Measurements from ENCODE around the gene CIAO2B. TPM values are rescaled to one million over a fixed set of nuclear protein-coding genes. Genes with fewer than 3 reads are reported as not detected.

Gene CIAO2B
- total RNA-seq, 1 donor from 2014 or later, result 61.3 TPM

GRCh38 chr16:66933776-66934137 is 445 bp downstream of the CIAO2B start:
- peak overlapping the region; percentile 95 for H3K4me3 Mint-ChIP-seq (ENCODE audit: unreplicated experiment)
- no peak for DNase-seq (ENCODE audit: low spot score)
- no peaks in the 10 kb centered on the region for H3K9me3 Mint-ChIP-seq (ENCODE audit: low read depth)
- peaks cover 2% of the 10 kb centered on the region for H3K36me3 Mint-ChIP-seq (ENCODE audit: low read depth)
- peaks cover 40% of the 10 kb centered on the region for H3K4me1 Mint-ChIP-seq (ENCODE audit: low read depth)
- TF ChIP-seq, protein P1, sequence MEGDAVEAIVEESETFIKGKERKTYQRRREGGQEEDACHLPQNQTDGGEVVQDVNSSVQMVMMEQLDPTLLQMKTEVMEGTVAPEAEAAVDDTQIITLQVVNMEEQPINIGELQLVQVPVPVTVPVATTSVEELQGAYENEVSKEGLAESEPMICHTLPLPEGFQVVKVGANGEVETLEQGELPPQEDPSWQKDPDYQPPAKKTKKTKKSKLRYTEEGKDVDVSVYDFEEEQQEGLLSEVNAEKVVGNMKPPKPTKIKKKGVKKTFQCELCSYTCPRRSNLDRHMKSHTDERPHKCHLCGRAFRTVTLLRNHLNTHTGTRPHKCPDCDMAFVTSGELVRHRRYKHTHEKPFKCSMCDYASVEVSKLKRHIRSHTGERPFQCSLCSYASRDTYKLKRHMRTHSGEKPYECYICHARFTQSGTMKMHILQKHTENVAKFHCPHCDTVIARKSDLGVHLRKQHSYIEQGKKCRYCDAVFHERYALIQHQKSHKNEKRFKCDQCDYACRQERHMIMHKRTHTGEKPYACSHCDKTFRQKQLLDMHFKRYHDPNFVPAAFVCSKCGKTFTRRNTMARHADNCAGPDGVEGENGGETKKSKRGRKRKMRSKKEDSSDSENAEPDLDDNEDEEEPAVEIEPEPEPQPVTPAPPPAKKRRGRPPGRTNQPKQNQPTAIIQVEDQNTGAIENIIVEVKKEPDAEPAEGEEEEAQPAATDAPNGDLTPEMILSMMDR (IDR thresholded peaks at IDR 0.05), result no peak
- H3K27ac Mint-ChIP-seq (ENCODE audit: unreplicated experiment), result peak overlapping the region; percentile 88
- no peaks in the 10 kb centered on the region for H3K27me3 Mint-ChIP-seq (ENCODE audit: low read depth)

GRCh38 chr16:66932076-66932475 is 2.1 kb downstream of the CIAO2B start:
- H3K4me3 Mint-ChIP-seq (ENCODE audit: unreplicated experiment), result no peak overlapping the region
- H3K27ac Mint-ChIP-seq (ENCODE audit: unreplicated experiment), result no peak overlapping the region
- H3K9me3 Mint-ChIP-seq (ENCODE audit: low read depth), result no peaks in the 10 kb centered on the region
- H3K27me3 Mint-ChIP-seq (ENCODE audit: low read depth), result no peaks in the 10 kb centered on the region
- peaks cover 2% of the 10 kb centered on the region for H3K36me3 Mint-ChIP-seq (ENCODE audit: low read depth)
- TF ChIP-seq, protein P1 (IDR thresholded peaks at IDR 0.05), result no peak
- DNase-seq (ENCODE audit: low spot score), result no peak
- peaks cover 53% of the 10 kb centered on the region for H3K4me1 Mint-ChIP-seq (ENCODE audit: low read depth)

DNA sequence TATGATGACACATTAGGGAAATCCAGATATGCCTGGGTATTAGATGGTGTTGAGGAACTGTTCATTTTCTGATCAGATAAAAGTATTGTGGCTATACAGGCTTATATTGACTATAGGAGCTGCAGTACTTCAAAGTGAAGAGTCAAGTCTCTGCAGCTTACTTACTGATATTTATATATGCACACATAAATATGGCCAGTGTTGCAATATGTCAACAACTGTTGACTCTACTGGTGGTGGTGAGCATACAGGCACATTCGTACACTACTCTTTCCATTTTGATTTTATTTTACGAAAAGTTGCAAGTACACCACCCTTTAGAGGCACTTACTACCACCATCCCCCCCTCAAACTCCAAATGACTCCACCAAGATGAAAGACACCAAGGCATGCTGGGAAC is 2.5 kb downstream of the CIAO2B start:
- H3K4me3 Mint-ChIP-seq (ENCODE audit: unreplicated experiment), result no peak overlapping the region
- TF ChIP-seq, protein P1 (IDR thresholded peaks at IDR 0.05), result no peak
- no peak overlapping the region for H3K27ac Mint-ChIP-seq (ENCODE audit: unreplicated experiment)

DNA sequence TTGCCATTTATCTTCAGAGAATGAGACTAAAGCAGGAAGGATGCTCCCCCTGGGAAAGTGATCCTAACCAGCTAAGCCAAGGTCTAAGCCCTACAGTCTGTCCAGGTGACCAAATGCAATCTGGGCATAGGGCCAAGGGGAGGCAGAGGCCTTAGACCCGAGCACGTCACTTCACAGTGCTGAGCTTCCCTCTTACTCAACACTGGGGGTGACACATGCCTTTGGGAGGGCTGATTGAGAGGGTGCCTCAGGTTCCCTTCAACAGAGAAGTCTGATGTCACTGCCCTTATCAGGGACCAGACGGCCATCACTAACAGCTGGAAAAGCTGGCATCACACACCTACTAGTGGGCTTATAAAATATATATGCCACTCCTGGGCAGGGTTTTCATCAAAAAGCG is 4.0 kb downstream of the CIAO2B start:
- TF ChIP-seq, protein P1 (IDR thresholded peaks at IDR 0.05), result no peak
- DNase-seq (ENCODE audit: low spot score), result no peak
- no peaks in the 10 kb centered on the region for H3K9me3 Mint-ChIP-seq (ENCODE audit: low read depth)
- H3K27ac Mint-ChIP-seq (ENCODE audit: unreplicated experiment), result no peak overlapping the region
- peaks cover 3% of the 10 kb centered on the region for H3K27me3 Mint-ChIP-seq (ENCODE audit: low read depth)
- peaks cover 2% of the 10 kb centered on the region for H3K36me3 Mint-ChIP-seq (ENCODE audit: low read depth)
- H3K4me3 Mint-ChIP-seq (ENCODE audit: unreplicated experiment), result no peak overlapping the region
- H3K4me1 Mint-ChIP-seq (ENCODE audit: low read depth), result peaks cover 57% of the 10 kb centered on the region

More for the DNA sequence above, 2.5 kb downstream of the CIAO2B start:
- H3K4me1 Mint-ChIP-seq (ENCODE audit: low read depth), result peaks cover 56% of the 10 kb centered on the region
- no peaks in the 10 kb centered on the region for H3K9me3 Mint-ChIP-seq (ENCODE audit: low read depth)
- DNase-seq (ENCODE audit: low spot score), result no peak
- peaks cover 2% of the 10 kb centered on the region for H3K36me3 Mint-ChIP-seq (ENCODE audit: low read depth)
- no peaks in the 10 kb centered on the region for H3K27me3 Mint-ChIP-seq (ENCODE audit: low read depth)

GRCh38 chr16:66928702-66929388 is 5.4 kb downstream of the CIAO2B start:
- H3K27ac Mint-ChIP-seq (ENCODE audit: unreplicated experiment), result no peak overlapping the region
- DNase-seq (ENCODE audit: low spot score), result no peak
- peaks cover 56% of the 10 kb centered on the region for H3K4me1 Mint-ChIP-seq (ENCODE audit: low read depth)
- peaks cover 3% of the 10 kb centered on the region for H3K27me3 Mint-ChIP-seq (ENCODE audit: low read depth)
- H3K4me3 Mint-ChIP-seq (ENCODE audit: unreplicated experiment), result no peak overlapping the region
- no peaks in the 10 kb centered on the region for H3K9me3 Mint-ChIP-seq (ENCODE audit: low read depth)
- H3K36me3 Mint-ChIP-seq (ENCODE audit: low read depth), result peaks cover 2% of the 10 kb centered on the region
- TF ChIP-seq, protein P1 (IDR thresholded peaks at IDR 0.05), result peak; percentile 73

Measured in chondrocyte (in vitro differentiated cells).